GM18873 (cell line): ENCODE measurements around the gene POLN.

ENCODE experiments used
- ATAC-seq: cut with Tn5 transposase; IDR thresholded peaks from one replicate; pipeline ENCODE4 v1.9.1; 2021; ENCODE audit warnings: mild to moderate bottlenecking, moderate library complexity, moderate number of reproducible peaks; ENCODE audit not compliant: unreplicated experiment, low FRiP score

The POLN gene

GRCh38 chr4:2062808-2063524 is 179.0 kb downstream of the POLN start:
- no peak for ATAC-seq

GRCh38 chr4:2062168-2062807 is 179.6 kb downstream of the POLN start:
- no peak for ATAC-seq

GRCh38 chr4:2061186-2062131 is 180.5 kb downstream of the POLN start:
- no peak for ATAC-seq

GRCh38 chr4:2060611-2061185 is 181.2 kb downstream of the POLN start:
- no peak for ATAC-seq

- ATAC-seq = no peak
These were observed 182.0 kb downstream of the POLN start for GRCh38 chr4:2059726-2060602.

GRCh38 chr4:2059046-2059725 is 182.7 kb downstream of the POLN start, which contains the start of gene NAT8L:
NAT8L (plus strand) TSS chr4:2059327; CDS start chr4:2059512, 185 bp downstream.
- ATAC-seq = no peak

- no peak for ATAC-seq
These were observed 183.5 kb downstream of the POLN start for GRCh38 chr4:2058264-2059045.

- ATAC-seq = no peak
These were observed 184.4 kb downstream of the POLN start for GRCh38 chr4:2057382-2058065.

GRCh38 chr4:2054217-2054616 is 187.7 kb downstream of the POLN start:
- ATAC-seq = no peak

GRCh38 chr4:2051086-2051485 is 190.8 kb downstream of the POLN start:
- ATAC-seq = no peak

GRCh38 chr4:2049811-2050210 is 192.1 kb downstream of the POLN start:
- ATAC-seq = no peak

GRCh38 chr4:2049381-2049780 is 192.5 kb downstream of the POLN start:
- ATAC-seq = no peak

GRCh38 chr4:2048831-2049230 is 193.1 kb downstream of the POLN start:
- ATAC-seq = no peak

- ATAC-seq = no peak
These were observed 193.9 kb downstream of the POLN start for GRCh38 chr4:2047781-2048581.

GRCh38 chr4:2047031-2047660 is 194.8 kb downstream of the POLN start:
- ATAC-seq = no peak
